IPS-20b (cell line): ENCODE measurements around the gene TIGIT.

ENCODE experiments used
- H3K27ac ChIP-seq: one replicate; pipeline ENCODE4 v1.5.1; 2013; ENCODE audit warnings: low read length
- H3K27me3 ChIP-seq: 2 replicates; pipeline ENCODE4 v1.6.1; 2013; ENCODE audit warnings: mild to moderate bottlenecking, low read length, inconsistent platforms; ENCODE audit not compliant: insufficient read depth
- H3K36me3 ChIP-seq: 2 replicates; pipeline ENCODE4 v1.6.1; 2013; ENCODE audit warnings: low read depth, mild to moderate bottlenecking, inconsistent platforms, low read length, moderate library complexity; ENCODE audit not compliant: insufficient read depth
- H3K4me1 ChIP-seq: 2 replicates; pipeline ENCODE4 v1.6.1; 2013; ENCODE audit warnings: mild to moderate bottlenecking, control low read depth, inconsistent platforms, low read length, moderate library complexity; ENCODE audit not compliant: insufficient read depth
- H3K4me3 ChIP-seq: 2 replicates; pipeline ENCODE4 v1.5.1; 2013; ENCODE audit warnings: mild to moderate bottlenecking, low read length, inconsistent platforms
- H3K9ac ChIP-seq: 2 replicates; pipeline ENCODE4 v1.6.1; 2013; ENCODE audit warnings: low read depth, mild to moderate bottlenecking, inconsistent platforms, low read length, moderate library complexity
- H3K9me3 ChIP-seq: 2 replicates; pipeline ENCODE4 v1.6.1; 2013; ENCODE audit warnings: mild to moderate bottlenecking, low read depth, low read length, inconsistent platforms; ENCODE audit not compliant: insufficient read depth

The TIGIT gene

DNA sequence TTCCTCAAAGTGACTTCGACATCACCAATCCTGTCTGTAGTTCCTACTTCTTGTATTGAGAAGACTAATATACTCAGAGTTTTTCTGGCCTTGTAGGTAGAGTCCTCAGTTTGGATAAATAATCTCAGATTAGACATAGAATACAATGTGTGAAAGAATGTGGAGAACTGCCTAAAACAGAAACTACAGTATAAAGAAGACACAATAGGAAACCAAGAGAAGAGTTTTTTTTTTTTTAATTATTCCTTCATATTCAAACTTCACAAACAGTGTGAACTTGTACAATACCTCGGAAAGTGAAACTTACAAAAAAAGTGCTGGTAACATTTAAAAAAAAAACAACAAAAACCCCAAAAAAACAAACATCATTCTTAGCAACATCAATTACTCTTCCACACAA lies 20.5 kb downstream of the TIGIT start:
- Histone ChIP-seq H3K4me3 (no peak overlapping the region), H3K9me3 (no peaks in the 10 kb centered on the region), H3K27me3 (no peaks in the 10 kb centered on the region), H3K4me1 (peaks cover 11% of the 10 kb centered on the region), H3K36me3 (no peaks in the 10 kb centered on the region), H3K27ac (no peak overlapping the region), H3K9ac (no peak overlapping the region)

DNA sequence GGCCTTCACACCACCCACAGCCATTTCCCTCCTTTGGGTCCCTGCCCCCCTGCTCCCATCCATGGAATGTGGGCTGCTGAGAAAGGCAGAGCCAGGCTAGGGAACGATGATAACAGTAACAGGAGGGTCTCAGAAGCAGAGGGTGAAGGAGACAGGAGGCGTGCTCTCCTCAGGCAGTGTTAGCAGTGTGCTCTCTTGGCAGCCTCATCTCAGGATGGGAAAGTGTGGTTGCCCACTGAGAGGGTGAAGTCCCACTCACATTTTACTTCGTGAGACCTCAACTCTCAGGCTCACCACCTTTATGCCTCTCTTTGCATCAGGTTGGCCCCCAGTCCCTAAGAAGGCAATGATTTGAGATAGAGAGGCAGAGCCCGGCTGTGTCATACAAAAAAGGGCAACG lies 24.5 kb downstream of the TIGIT start:
- no peak overlapping the region for H3K9ac ChIP-seq
- no peaks in the 10 kb centered on the region for H3K9me3 ChIP-seq
- H3K4me1 ChIP-seq = peaks cover 14% of the 10 kb centered on the region
- H3K27me3 ChIP-seq = no peaks in the 10 kb centered on the region
- H3K4me3 ChIP-seq = no peak overlapping the region
- H3K36me3 ChIP-seq = no peaks in the 10 kb centered on the region
- H3K27ac ChIP-seq = no peak overlapping the region

DNA sequence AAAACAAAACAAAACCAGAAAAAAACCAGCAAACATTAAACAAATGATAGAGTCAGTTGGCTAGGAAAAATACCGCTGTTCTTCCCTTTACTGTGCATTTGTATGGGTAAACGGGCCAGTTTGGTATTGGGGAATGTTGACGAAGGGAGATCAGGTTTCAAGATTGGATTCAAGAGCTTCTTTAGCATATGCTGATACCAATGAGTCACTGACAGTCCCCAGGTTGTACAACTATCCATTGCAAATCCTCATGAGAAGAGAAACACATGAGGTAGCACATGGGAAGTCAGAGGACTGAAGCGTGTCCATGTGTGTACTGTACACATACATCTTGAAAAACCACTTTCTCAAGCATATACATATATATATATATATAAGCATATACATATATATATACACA lies 25.6 kb downstream of the TIGIT start:
- peak overlapping the region; percentile 30; the same call in 1 of the 2 replicates for H3K4me3 ChIP-seq
- H3K4me1 ChIP-seq = peaks cover 22% of the 10 kb centered on the region
- no peaks in the 10 kb centered on the region for H3K36me3 ChIP-seq
- H3K27me3 ChIP-seq = no peaks in the 10 kb centered on the region
- no peak overlapping the region for H3K27ac ChIP-seq
- H3K9me3 ChIP-seq = no peaks in the 10 kb centered on the region
- no peak overlapping the region for H3K9ac ChIP-seq

DNA sequence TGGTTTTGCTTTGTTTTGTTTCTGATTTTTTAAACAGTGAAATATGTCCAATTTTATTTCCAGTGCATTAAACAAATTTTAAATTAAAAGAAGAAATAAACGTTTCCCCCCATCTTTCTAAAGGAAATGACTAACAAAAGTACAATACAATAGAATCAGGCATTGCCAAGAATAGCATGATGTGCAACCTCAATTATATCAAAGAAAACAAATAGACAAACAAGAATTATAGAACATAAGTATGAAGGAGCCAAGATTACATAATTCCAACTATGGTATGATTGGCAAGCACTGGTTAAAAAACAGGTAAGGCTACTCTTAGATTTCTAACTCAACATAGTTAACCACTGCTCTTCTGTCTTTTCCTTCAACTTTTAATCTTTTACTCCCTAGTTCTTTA lies 26.4 kb downstream of the TIGIT start:
- no peak overlapping the region for H3K27ac ChIP-seq
- H3K4me3 ChIP-seq = no peak overlapping the region
- no peaks in the 10 kb centered on the region for H3K9me3 ChIP-seq
- H3K27me3 ChIP-seq = no peaks in the 10 kb centered on the region
- H3K36me3 ChIP-seq = no peaks in the 10 kb centered on the region
- peaks cover 26% of the 10 kb centered on the region for H3K4me1 ChIP-seq
- no peak overlapping the region for H3K9ac ChIP-seq

DNA sequence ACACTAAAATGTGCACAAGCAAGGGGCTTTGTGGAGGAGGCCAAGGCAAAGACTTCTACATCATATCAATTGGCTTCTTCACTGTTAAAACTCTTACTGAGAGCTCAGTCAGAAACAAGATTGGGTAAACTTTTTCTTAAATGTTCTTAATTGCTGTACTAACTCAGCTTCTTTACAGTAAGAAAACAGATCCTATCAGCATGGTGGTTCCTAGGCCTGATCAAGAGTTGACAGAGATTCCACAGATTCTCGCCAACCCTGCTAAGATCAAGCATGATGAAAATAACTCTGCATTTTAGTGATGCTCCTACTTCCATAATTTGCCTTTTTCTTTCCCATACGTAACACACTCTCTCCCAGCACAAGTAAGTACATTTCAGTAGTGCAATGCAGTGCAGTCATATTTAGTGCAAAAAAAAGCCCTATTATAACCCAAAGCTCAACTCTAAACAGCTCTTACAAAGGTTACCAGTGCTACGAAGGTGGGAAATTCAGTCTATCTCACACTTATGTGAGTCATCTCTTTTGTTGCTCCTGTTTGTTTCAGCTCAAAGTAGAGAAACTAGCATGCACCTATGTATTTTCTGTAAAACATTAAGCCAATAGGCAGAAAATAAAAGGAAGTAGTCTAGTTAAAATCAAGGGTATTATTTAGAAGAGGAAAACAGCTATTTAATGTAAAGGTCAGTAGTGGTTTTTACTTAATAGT lies 29.9 kb downstream of the TIGIT start:
- Histone ChIP-seq H3K4me3 (no peak overlapping the region), H3K27ac (no peak overlapping the region), H3K27me3 (no peaks in the 10 kb centered on the region)

DNA sequence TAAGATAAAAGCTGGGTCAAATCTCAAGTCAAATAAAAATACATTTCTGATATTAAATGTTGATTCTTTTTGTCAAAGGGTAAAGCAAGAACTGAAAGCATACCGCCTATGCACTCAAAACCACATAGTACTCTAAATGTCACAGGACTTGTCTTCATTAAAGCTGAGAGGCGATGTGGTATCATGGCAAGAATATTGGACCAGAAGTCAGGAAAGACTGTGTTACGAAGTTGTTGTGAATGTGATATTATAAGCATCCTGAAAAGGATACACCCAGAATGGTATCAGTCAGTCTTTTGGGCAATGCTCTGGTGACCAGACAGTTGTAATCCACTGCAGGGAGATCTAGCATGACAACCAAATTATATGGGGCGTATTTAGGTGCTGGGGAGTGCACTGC lies 33.8 kb downstream of the TIGIT start:
- Histone ChIP-seq H3K9ac (no peak overlapping the region), H3K27ac (no peak overlapping the region), H3K4me3 (no peak overlapping the region), H3K4me1 (peaks cover 14% of the 10 kb centered on the region; the same call in 1 of the 2 replicates), H3K9me3 (no peaks in the 10 kb centered on the region), H3K36me3 (no peaks in the 10 kb centered on the region), H3K27me3 (no peaks in the 10 kb centered on the region)

More for the DNA sequence above, 29.9 kb downstream of the TIGIT start:
- Histone ChIP-seq H3K36me3 (no peaks in the 10 kb centered on the region), H3K4me1 (peaks cover 22% of the 10 kb centered on the region), H3K9me3 (no peaks in the 10 kb centered on the region), H3K9ac (no peak overlapping the region)

DNA sequence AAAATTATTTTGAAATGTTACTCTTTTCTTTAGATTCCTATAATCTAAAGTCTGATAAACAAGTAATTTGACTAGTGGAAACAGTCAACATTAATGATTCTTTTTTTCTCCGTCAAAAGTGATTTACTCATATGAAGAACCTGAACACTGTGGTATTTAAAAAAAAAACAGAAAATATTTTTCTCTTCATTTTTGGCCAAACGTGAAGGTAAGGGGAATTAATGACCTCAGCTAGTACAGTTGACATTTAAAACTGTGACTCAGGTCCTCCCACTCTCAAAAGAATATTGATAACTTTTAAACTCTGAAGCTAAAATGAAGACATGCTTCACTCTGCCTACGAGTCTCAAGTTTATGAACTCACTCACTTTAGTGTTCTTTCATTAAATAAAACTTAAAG lies 34.5 kb downstream of the TIGIT start:
- no peaks in the 10 kb centered on the region for H3K27me3 ChIP-seq
- H3K4me1 ChIP-seq = peaks cover 21% of the 10 kb centered on the region; the same call in 1 of the 2 replicates
- H3K27ac ChIP-seq = no peak overlapping the region
- H3K36me3 ChIP-seq = no peaks in the 10 kb centered on the region
- no peaks in the 10 kb centered on the region for H3K9me3 ChIP-seq
- no peak overlapping the region for H3K9ac ChIP-seq
- H3K4me3 ChIP-seq = no peak overlapping the region

DNA sequence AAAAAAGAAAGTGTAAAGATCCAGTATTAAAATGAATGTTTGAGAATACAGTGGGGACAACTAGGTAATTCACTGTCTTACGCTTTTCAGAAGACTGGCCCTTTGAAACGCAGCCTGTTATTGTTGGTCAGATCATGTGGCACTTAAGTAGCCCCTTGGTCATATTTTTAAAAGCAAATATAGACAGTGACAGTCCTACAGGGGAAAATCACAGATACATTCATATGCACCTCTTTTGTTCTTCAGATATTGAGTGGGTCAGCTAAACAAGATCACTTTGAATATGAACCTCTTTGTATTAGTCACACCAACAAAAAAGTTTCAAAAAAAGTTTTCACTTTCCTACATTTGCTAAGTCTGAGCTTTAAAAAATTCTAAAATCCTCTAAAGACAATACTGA lies 36.0 kb downstream of the TIGIT start:
- peaks cover 22% of the 10 kb centered on the region; the same call in 1 of the 2 replicates for H3K4me1 ChIP-seq
- H3K9ac ChIP-seq = no peak overlapping the region
- H3K4me3 ChIP-seq = no peak overlapping the region
- no peaks in the 10 kb centered on the region for H3K9me3 ChIP-seq
- no peak overlapping the region for H3K27ac ChIP-seq
- no peaks in the 10 kb centered on the region for H3K27me3 ChIP-seq
- H3K36me3 ChIP-seq = no peaks in the 10 kb centered on the region

DNA sequence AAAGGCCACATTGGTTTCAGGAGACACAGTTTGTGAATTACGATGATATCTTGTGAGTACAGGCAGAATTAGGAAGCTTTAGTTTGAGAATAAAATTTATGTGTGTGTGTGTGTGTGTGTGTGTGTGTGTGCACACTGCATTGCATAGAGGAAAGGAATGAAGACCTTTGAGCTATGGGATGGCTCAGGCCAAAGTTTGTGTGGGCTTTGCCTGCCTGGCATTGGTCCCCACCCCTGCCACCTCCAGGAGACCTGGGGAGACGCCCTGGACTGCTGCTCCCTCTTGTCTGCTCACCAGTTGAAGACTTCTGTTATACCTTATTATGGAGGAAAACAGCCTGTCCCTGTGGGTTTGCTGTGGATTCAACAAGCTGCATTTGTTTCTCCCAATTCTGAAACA lies 37.2 kb downstream of the TIGIT start:
- no peaks in the 10 kb centered on the region for H3K9me3 ChIP-seq
- H3K27ac ChIP-seq = no peak overlapping the region
- H3K4me3 ChIP-seq = no peak overlapping the region
- H3K9ac ChIP-seq = no peak overlapping the region
- no peaks in the 10 kb centered on the region for H3K36me3 ChIP-seq
- peaks cover 22% of the 10 kb centered on the region; the same call in 1 of the 2 replicates for H3K4me1 ChIP-seq
- no peaks in the 10 kb centered on the region for H3K27me3 ChIP-seq

DNA sequence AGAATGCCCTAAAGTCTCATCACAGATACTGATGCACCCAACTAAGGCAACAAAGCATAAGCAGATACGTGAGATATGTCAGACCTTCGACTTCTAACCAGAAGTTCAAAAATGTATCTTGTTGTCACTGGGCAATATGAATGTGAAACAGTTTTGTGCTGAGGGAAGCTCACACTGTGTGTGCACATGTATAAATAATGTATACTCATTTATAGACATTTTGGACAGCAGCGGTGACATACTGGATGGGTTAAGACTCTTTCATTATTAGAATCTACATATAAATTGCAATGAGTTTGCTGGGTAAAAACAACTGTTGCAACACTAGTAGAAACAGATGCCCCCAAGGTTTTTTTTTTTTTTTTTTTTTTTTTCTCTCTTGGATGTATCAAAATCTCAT lies 37.9 kb downstream of the TIGIT start:
- no peak overlapping the region for H3K27ac ChIP-seq
- no peaks in the 10 kb centered on the region for H3K27me3 ChIP-seq
- H3K4me3 ChIP-seq = no peak overlapping the region
- H3K9me3 ChIP-seq = no peaks in the 10 kb centered on the region
- H3K9ac ChIP-seq = no peak overlapping the region
- peaks cover 26% of the 10 kb centered on the region; the same call in 1 of the 2 replicates for H3K4me1 ChIP-seq
- H3K36me3 ChIP-seq = no peaks in the 10 kb centered on the region

DNA sequence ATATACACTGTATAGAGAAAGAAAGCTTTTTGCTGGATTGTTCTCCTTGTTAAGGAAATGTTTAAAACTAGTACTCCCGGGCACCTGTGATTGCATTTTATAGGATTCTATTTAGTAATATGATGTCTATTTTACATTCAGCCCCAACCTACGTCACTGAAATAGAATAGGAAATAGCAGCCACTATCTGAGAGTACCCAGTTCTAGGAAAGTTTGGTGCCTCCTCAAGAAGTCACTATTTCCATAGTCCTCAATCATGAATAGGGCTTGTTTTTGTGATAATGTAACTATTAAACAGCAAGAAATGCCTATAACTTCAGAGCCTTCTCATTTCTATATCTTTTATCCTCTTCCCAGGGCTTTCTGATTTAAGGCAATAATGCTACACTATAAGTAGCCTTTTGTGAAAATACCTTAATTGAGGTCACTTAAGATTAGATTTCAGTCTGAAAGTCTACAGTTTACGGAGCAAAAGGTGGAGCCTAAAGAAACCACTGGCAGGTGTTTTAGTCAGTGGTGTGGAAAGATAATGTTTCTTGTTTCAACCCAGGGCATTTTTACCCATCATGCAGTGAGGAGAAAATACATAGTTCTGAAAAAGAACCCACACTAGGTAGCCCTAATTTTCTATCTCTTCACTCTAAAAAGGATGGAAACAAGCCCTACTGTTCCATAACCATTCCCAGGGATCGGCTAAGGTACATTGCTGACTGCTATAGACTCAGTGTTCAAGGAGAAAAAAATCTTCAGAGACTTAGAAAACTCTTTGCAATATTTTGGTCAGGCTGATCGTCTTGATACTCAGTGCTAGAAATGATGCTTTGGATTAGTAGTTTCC lies 38.7 kb downstream of the TIGIT start:
- H3K27ac ChIP-seq = peak overlapping the region; percentile 0
- H3K4me3 ChIP-seq = no peak overlapping the region
- no peaks in the 10 kb centered on the region for H3K9me3 ChIP-seq
- H3K27me3 ChIP-seq = no peaks in the 10 kb centered on the region
- H3K9ac ChIP-seq = peak overlapping the region; percentile 50; the same call in 1 of the 2 replicates
- H3K36me3 ChIP-seq = no peaks in the 10 kb centered on the region
- peaks cover 26% of the 10 kb centered on the region; the same call in 1 of the 2 replicates for H3K4me1 ChIP-seq
